H1 (cell line): Measurements from ENCODE around the gene PCDHGA3. TPM values are rescaled to one million over a fixed set of nuclear protein-coding genes. Genes with fewer than 3 reads are reported as not detected.

Experiments used
- CBX8 ChIP-seq: fragments of 300-800, 300-1000 bp; sonication (generic); IDR thresholded peaks from 2 replicates; pipeline ENCODE4 v1.7.1; 2016; ENCODE audit warnings: low read depth, low read length, borderline replicate concordance
- GABPA ChIP-seq: IDR thresholded peaks from 2 replicates; pipeline ENCODE4 v1.6.1; 2011; ENCODE audit warnings: mild to moderate bottlenecking, low read length, moderate library complexity, borderline replicate concordance; ENCODE audit not compliant: insufficient read depth
- POLR2AphosphoS5 ChIP-seq: IDR thresholded peaks from 2 replicates; pipeline ENCODE4 v1.6.1; 2011; ENCODE audit warnings: low read depth, low read length
- RXRA ChIP-seq: IDR thresholded peaks from 2 replicates; pipeline ENCODE4 v1.6.1; 2011; ENCODE audit warnings: low read depth, mild to moderate bottlenecking, low read length, moderate library complexity; ENCODE audit not compliant: insufficient read depth
- SIN3A ChIP-seq, 2 experiments: IDR thresholded peaks in 1 of 2; conservative IDR thresholded peaks in 1 of 2; 2 replicates each; pipeline ENCODE4 v1.6.1; 2011 to 2012; ENCODE audit warnings: low read length in 2 of 2, improper control_type of control experiment in 1 of 2, low read depth in 1 of 2, mild to moderate bottlenecking in 1 of 2
- SP4 ChIP-seq: IDR thresholded peaks from 2 replicates; pipeline ENCODE4 v1.6.1; 2012; ENCODE audit warnings: low read length, inconsistent platforms
- SUZ12 ChIP-seq: fragments of 200-600 bp; sonication (generic); IDR thresholded peaks from 2 replicates; pipeline ENCODE4 v1.6.1; 2012; ENCODE audit warnings: mild to moderate bottlenecking, inconsistent platforms, low read length, moderate library complexity, mixed read lengths
- ZNF274 ChIP-seq: IDR thresholded peaks from 2 replicates; pipeline ENCODE4 v1.7.0; 2012; ENCODE audit warnings: low read length, borderline replicate concordance; ENCODE audit errors: extremely low read depth
- polyA plus RNA-seq, 7 experiments: library from polyadenylated mRNA; depleted of rRNA in 3 of 7; stranded (reverse) in 5 of 7; unstranded in 2 of 7; fragments of >200 nt in 5 of 7; fragments of 200-250 nt in 2 of 7; gene quantifications; 1 replicate in 5 of 7; 2 replicates in 1 of 7; 4 replicates in 1 of 7; pipeline versions ENCODE4 v1.2.1 to v1.2.3, GENCODE V29; 2011 to 2013; ENCODE audit warnings: missing spikeins in 2 of 7, mixed read lengths in 2 of 7
- total RNA-seq: library from RNA; stranded (reverse); fragmentation: NEBNext Ultra II Directional; extraction: Animal tissue kit (Norgen Biotek cat#: 25700); gene quantifications from 2 replicates; pipeline ENCODE4 v1.2.1, GENCODE V29; 2021

The PCDHGA3 gene
- total and polyA plus RNA-seq, 2 of the 8 experiments (the other 6 are each of a cell fraction or from before 2014, with no cell fraction given): 0.15 to 0.39 TPM

DNA sequence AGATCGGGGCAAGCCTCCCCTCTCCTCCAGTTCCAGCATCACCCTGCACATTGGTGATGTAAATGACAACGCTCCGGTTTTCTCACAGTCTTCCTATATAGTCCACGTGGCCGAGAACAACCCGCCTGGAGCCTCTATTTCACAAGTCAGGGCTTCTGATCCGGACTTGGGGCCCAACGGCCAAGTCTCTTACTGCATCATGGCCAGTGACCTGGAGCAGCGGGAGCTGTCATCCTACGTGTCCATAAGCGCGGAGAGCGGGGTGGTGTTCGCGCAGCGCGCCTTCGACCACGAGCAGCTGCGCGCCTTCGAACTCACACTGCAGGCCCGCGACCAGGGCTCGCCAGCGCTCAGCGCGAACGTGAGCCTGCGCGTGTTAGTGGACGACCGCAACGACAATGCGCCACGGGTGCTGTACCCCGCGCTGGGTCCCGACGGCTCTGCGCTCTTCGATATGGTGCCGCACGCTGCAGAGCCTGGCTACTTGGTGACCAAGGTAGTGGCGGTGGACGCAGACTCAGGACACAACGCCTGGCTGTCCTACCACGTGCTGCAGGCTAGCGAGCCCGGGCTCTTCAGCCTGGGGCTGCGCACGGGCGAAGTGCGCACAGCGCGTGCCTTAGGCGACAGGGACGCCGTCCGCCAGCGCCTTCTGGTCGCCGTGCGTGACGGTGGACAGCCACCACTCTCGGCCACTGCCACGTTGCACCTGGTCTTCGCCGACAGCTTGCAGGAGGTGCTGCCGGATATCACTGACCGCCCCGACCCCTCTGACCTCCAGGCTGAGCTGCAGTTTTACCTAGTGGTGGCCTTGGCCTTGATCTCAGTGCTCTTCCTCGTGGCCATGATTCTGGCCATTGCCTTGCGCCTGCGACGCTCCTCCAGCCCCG lies 45.8 kb downstream of the PCDHGA3 start (continued):
- no peak for TF ChIP-seq SIN3A (conservative IDR thresholded peaks at IDR 0.05 in 1 of 2, IDR thresholded peaks at IDR 0.05 in 1 of 2; ENCODE audit: low read depth in 1 of 2, low read length in 2 of 2)
- TF ChIP-seq SP4: no peak
- TF ChIP-seq RXRA: no peak
- TF ChIP-seq POLR2AphosphoS5: no peak
- TF ChIP-seq ZNF274: no peak
- no peak for TF ChIP-seq CBX8
- no peak for TF ChIP-seq GABPA
- no peak for TF ChIP-seq SUZ12
